A549 (cell line): ENCODE measurements around the gene PLA2G4A. TPM values are rescaled to one million over a fixed set of nuclear protein-coding genes. Genes with fewer than 3 reads are reported as not detected.

Experiments used
- ATAC-seq, 2 experiments: fragments of 200-7000 bp in 1 of 2; fragments of >200 bp in 1 of 2; cut with Nextera tagmentation in 1 of 2; cut with Tn5 transposase in 1 of 2; 3 replicates each; pipeline versions ENCODE4 v1.8.0 to v1.9.1; 2018 to 2020; ENCODE audit warnings: mild to moderate bottlenecking in 1 of 2, moderate library complexity in 1 of 2
- CTCF ChIA-PET: fragments of 300-600 bp; sonication (Branson Sonifier 250); formaldehyde crosslinking; extraction: SDS; loops from one replicate; lab custom pipeline; 2021; ENCODE audit warnings: antibody characterized with exemption, inconsistent platforms; lab: Yijun Ruan, JAX
- POLR2A ChIA-PET: fragments of 350-600 bp; formaldehyde crosslinking; extraction: SDS; loops from one replicate; lab custom pipeline; 2021; ENCODE audit warnings: antibody characterized with exemption, inconsistent platforms; lab: Yijun Ruan, JAX
- DNase-seq, 2 experiments: peaks; one replicate each; pipeline versions ENCODE4 v3.0.0 to v3.0.0-alpha.2; 2011 to 2016; ENCODE audit warnings: low read depth in 1 of 2, low spot score in 1 of 2
- FAIRE-seq: peaks from 2 replicates; lab custom pipeline; 2011; peaks lifted over from hg19 to GRCh38; lab: Jason Lieb, UNC
- H3K27ac ChIP-seq, 2 experiments: fragments of >200 bp; sonication (Bioruptor Twin); formaldehyde crosslinking; 3 replicates each; pipeline ENCODE4 v1.5.1; 2016 to 2017
- H3K4me1 ChIP-seq: fragments of >200 bp; sonication (Bioruptor Twin); formaldehyde crosslinking; 3 replicates; pipeline ENCODE4 v1.6.1; 2016
- H3K4me2 ChIP-seq: fragments of >200 bp; sonication (Bioruptor Twin); formaldehyde crosslinking; 3 replicates; pipeline ENCODE4 v1.6.1; 2016
- H3K4me3 ChIP-seq: fragments of >200 bp; sonication (Bioruptor Twin); formaldehyde crosslinking; 3 replicates; pipeline ENCODE4 v1.5.1; 2016
- H3K9me3 ChIP-seq: fragments of >200 bp; sonication (Bioruptor Twin); formaldehyde crosslinking; 3 replicates; pipeline ENCODE4 v1.6.1; 2016
- BHLHE40 ChIP-seq: IDR thresholded peaks from 2 replicates; pipeline ENCODE4 v1.6.1; 2012; ENCODE audit warnings: low read depth, low read length, inconsistent platforms
- CBX2 ChIP-seq: fragments of 200-600 bp; sonication (generic); IDR thresholded peaks from 2 replicates; pipeline ENCODE4 v1.6.1; 2016; ENCODE audit warnings: low read depth, mild to moderate bottlenecking, borderline replicate concordance
- CHD2 ChIP-seq: fragments of 150-350 bp; IDR thresholded peaks from 2 replicates; pipeline ENCODE4 v1.6.1; 2014; ENCODE audit warnings: low read length; ENCODE audit not compliant: partially characterized antibody
- CTCF ChIP-seq: fragments of >200 bp; sonication (Bioruptor Twin); formaldehyde crosslinking; IDR thresholded peaks from 3 replicates; pipeline ENCODE4 v1.5.1; 2016
- EHMT2 ChIP-seq: fragments of 200-600 bp; sonication (generic); IDR thresholded peaks from 2 replicates; pipeline ENCODE4 v1.6.1; 2016; ENCODE audit warnings: antibody characterized with exemption, low read depth, mild to moderate bottlenecking, moderate library complexity
- ESRRA ChIP-seq: fragments of 150-350 bp; IDR thresholded peaks from 2 replicates; pipeline ENCODE4 v1.6.1; 2014; ENCODE audit warnings: mild to moderate bottlenecking, low read length, borderline replicate concordance
- FOSB ChIP-seq: fragments of 250-450 bp; sonication (Bioruptor Pico); IDR thresholded peaks from 2 replicates; pipeline ENCODE4 v1.5.0; 2020; ENCODE audit warnings: mild to moderate bottlenecking, moderate library complexity
- FOSL2 ChIP-seq, 2 experiments: fragments of 450-650 bp in 1 of 2; fragments of >200 bp in 1 of 2; sonication (Bioruptor Twin) in 1 of 2; formaldehyde crosslinking; IDR thresholded peaks; 2 replicates each; pipeline versions ENCODE4 v1.5.0 to v1.6.1; 2016 to 2020; ENCODE audit warnings: mild to moderate bottlenecking in 1 of 2, moderate library complexity in 1 of 2
- FOXS1 ChIP-seq: fragments of 250-450 bp; sonication (Bioruptor Pico); IDR thresholded peaks from 2 replicates; pipeline ENCODE4 v1.5.0; 2020; ENCODE audit warnings: mild to moderate bottlenecking, moderate library complexity
- GATA3 ChIP-seq: IDR thresholded peaks from 2 replicates; pipeline ENCODE4 v1.6.1; 2012; ENCODE audit warnings: borderline replicate concordance
- HDAC2 ChIP-seq: fragments of 200-600 bp; sonication (generic); IDR thresholded peaks from 2 replicates; pipeline ENCODE4 v1.6.1; 2016
- HOXB5 ChIP-seq: fragments of 250-450 bp; sonication (Bioruptor Pico); IDR thresholded peaks from 2 replicates; pipeline ENCODE4 v1.5.0; 2020; ENCODE audit warnings: mild to moderate bottlenecking, moderate library complexity
- JUNB ChIP-seq: fragments of >200 bp; sonication (Bioruptor Twin); formaldehyde crosslinking; IDR thresholded peaks from 2 replicates; pipeline ENCODE4 v1.6.1; 2016
- KDM1A ChIP-seq: fragments of 200-600 bp; sonication (generic); IDR thresholded peaks from 2 replicates; pipeline ENCODE4 v1.6.1; 2016; ENCODE audit warnings: low read depth, mild to moderate bottlenecking
- MAZ ChIP-seq: fragments of 150-350 bp; IDR thresholded peaks from 2 replicates; pipeline ENCODE4 v1.6.1; 2014; ENCODE audit warnings: antibody characterized with exemption, low read depth, low read length, borderline replicate concordance
- MYC ChIP-seq: IDR thresholded peaks from 2 replicates; pipeline ENCODE4 v1.6.1; 2012; ENCODE audit warnings: mild to moderate bottlenecking, inconsistent platforms, low read length, improper control_type of control experiment, borderline replicate concordance
- NPAS2 ChIP-seq: fragments of 250-450 bp; sonication (Bioruptor Pico); IDR thresholded peaks from 2 replicates; pipeline ENCODE4 v1.8.0; 2022; ENCODE audit warnings: mild to moderate bottlenecking, moderate library complexity, borderline replicate concordance
- NR3C1 ChIP-seq: fragments of >200 bp; sonication (Bioruptor Twin); formaldehyde crosslinking; IDR thresholded peaks from 3 replicates; pipeline ENCODE4 v1.6.1; 2017
- PHF8 ChIP-seq: fragments of 200-600 bp; sonication (generic); IDR thresholded peaks from 2 replicates; pipeline ENCODE4 v1.6.1; 2016; ENCODE audit warnings: low read depth, mild to moderate bottlenecking, antibody characterized with exemption, moderate library complexity, borderline replicate concordance
- RAD21 ChIP-seq, 2 experiments: fragments of >200 bp in 1 of 2; sonication (Bioruptor Twin) in 1 of 2; formaldehyde crosslinking in 1 of 2; IDR thresholded peaks in 1 of 2; conservative IDR thresholded peaks in 1 of 2; 2 replicates in 1 of 2; 3 replicates in 1 of 2; pipeline ENCODE4 v1.6.1; 2012 to 2018; ENCODE audit warnings: inconsistent platforms in 1 of 2
- RCOR1 ChIP-seq: fragments of 150-350 bp; IDR thresholded peaks from 2 replicates; pipeline ENCODE4 v1.6.1; 2014; ENCODE audit warnings: antibody characterized with exemption, low read length, low read depth
- RNF2 ChIP-seq: fragments of 200-600 bp; sonication (generic); IDR thresholded peaks from 2 replicates; pipeline ENCODE4 v1.6.1; 2016; ENCODE audit warnings: low read depth, mild to moderate bottlenecking, antibody characterized with exemption, moderate library complexity, borderline replicate concordance
- SMC3 ChIP-seq: fragments of >200 bp; sonication (Bioruptor Twin); formaldehyde crosslinking; IDR thresholded peaks from 3 replicates; pipeline ENCODE4 v1.6.1; 2018; ENCODE audit warnings: inconsistent platforms
- TFCP2L1 ChIP-seq: fragments of 250-450 bp; sonication (Bioruptor Pico); IDR thresholded peaks from 2 replicates; pipeline ENCODE4 v1.5.0; 2021; ENCODE audit warnings: mild to moderate bottlenecking
- USF2 ChIP-seq: fragments of 450-650 bp; IDR thresholded peaks from 2 replicates; pipeline ENCODE4 v1.6.1; 2014; ENCODE audit warnings: antibody characterized with exemption
- ZC3H11A ChIP-seq: fragments of 450-650 bp; IDR thresholded peaks from 2 replicates; pipeline ENCODE4 v1.6.1; 2014; ENCODE audit warnings: antibody characterized with exemption, mild to moderate bottlenecking
- ZNF302 ChIP-seq: fragments of 250-450 bp; sonication (Bioruptor Pico); IDR thresholded peaks from 2 replicates; pipeline ENCODE4 v1.9.0; 2021; ENCODE audit warnings: inconsistent platforms, mild to moderate bottlenecking, moderate library complexity
- WGBS: methylation state at CpG from one replicate; pipeline ENCODE4 v1.1.6; 2017; ENCODE audit errors: missing lambda C conversion rate; 5-methylcytosine and 5-hydroxymethylcytosine counted together
- polyA plus RNA-seq, 4 experiments: library from polyadenylated mRNA; depleted of rRNA in 3 of 4; stranded (reverse); fragments of >200 nt; fragmentation: RNase III in 1 of 4; extraction: RNeasy Plus Mini Kit Qiagen cat#74134 plus additional on column Dnase treatment in 1 of 4; gene quantifications; 2 replicates in 3 of 4; 3 replicates in 1 of 4; pipeline ENCODE4 v1.2.3, GENCODE V29; 2011 to 2017
- TF ChIP-seq, protein P1 (sequence below): IDR thresholded peaks from 2 replicates; pipeline ENCODE4 v1.6.1; 2012
- TF ChIP-seq, protein P2 (sequence below): fragments of 250-450 bp; sonication (Bioruptor Pico); IDR thresholded peaks from 2 replicates; pipeline ENCODE4 v1.5.0; 2020; ENCODE audit warnings: low read depth, mild to moderate bottlenecking, moderate library complexity

PLA2G4A gene
- polyA plus RNA-seq, 2 of the 4 experiments (the other 2 are of a cell fraction) = 26.3 to 80.4 TPM

DNA sequence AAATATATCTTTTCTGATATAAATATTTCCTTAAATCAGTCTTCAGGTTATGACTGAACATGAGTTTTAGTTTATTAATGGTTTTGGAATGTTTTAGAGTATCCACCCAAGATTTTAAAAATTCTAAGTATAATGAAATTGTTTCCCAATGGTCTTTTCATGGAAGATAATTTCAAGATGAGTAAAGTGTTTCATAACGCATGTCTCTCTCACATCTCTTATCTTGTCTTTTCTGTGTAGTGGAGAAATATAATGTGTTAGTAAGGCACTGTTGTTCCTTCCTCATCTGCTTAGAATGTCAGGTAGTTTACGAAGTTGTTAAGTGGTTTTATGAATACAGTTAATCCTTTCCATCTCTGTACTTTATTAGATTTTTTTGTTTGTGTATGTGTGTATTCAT, 49.6 kb downstream of the PLA2G4A start:
- FAIRE-seq (peak; percentile 46), ATAC-seq (no peak), DNase-seq (no peak)
- no peaks in the 10 kb centered on the region for H3K9me3 ChIP-seq
- no peak overlapping the region; a peak in 1 of 6 replicates for H3K27ac ChIP-seq
- no peak overlapping the region for H3K4me2 ChIP-seq
- CTCF ChIA-PET = interaction anchor here (0.8 kb wide), 1 partner anchor 16 kb away, joined by 4 read pairs; no protein-coding TSS in a partner anchor
- H3K4me1 ChIP-seq = peaks cover 25% of the 10 kb centered on the region; the same call in 2 of the 3 replicates
- TF ChIP-seq NR3C1 = no peak
- TF ChIP-seq GATA3 = no peak
- no peak for TF ChIP-seq HOXB5 (CRISPR knock-in tag)
- TF ChIP-seq KDM1A = no peak
- TF ChIP-seq MAZ = no peak
- TF ChIP-seq ESRRA = no peak
- no peak for TF ChIP-seq CBX2
- no peak for TF ChIP-seq SMC3
- no peak for TF ChIP-seq CTCF
- TF ChIP-seq, protein P1, sequence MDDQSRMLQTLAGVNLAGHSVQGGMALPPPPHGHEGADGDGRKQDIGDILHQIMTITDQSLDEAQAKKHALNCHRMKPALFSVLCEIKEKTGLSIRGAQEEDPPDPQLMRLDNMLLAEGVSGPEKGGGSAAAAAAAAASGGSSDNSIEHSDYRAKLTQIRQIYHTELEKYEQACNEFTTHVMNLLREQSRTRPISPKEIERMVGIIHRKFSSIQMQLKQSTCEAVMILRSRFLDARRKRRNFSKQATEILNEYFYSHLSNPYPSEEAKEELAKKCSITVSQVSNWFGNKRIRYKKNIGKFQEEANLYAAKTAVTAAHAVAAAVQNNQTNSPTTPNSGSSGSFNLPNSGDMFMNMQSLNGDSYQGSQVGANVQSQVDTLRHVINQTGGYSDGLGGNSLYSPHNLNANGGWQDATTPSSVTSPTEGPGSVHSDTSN = no peak
- no peak for TF ChIP-seq BHLHE40
- no peak for TF ChIP-seq RCOR1
- TF ChIP-seq, protein P2, sequence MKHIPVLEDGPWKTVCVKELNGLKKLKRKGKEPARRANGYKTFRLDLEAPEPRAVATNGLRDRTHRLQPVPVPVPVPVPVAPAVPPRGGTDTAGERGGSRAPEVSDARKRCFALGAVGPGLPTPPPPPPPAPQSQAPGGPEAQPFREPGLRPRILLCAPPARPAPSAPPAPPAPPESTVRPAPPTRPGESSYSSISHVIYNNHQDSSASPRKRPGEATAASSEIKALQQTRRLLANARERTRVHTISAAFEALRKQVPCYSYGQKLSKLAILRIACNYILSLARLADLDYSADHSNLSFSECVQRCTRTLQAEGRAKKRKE (CRISPR knock-in tag) = no peak
- TF ChIP-seq ZC3H11A = no peak
- TF ChIP-seq PHF8 = no peak
- TF ChIP-seq USF2 = no peak
- 79% methylated on average over 2 of the region's 2 CpGs for WGBS
- POLR2A ChIA-PET = no interaction called here
- H3K4me3 ChIP-seq = no peak overlapping the region

GRCh38 chr1:186880982-186881381, 52.2 kb downstream of the PLA2G4A start:
- CTCF ChIA-PET = interaction anchor here (0.7 to 1.5 kb wide), 3 partner anchors 12 to 180 kb away, joined by 3 to 7 read pairs (median 3); no protein-coding TSS in a partner anchor
- 88% methylated on average over 1 of the region's 1 CpG for WGBS
- no peak overlapping the region for H3K4me3 ChIP-seq
- no peak overlapping the region; the same call in 2 of the 3 replicates for H3K4me2 ChIP-seq
- TF ChIP-seq FOSL2 (IDR thresholded peaks at IDR 0.05) = no peak
- no peak for TF ChIP-seq FOSL2 (CRISPR knock-in tag; IDR thresholded peaks at IDR 0.05)
- no peak for TF ChIP-seq MYC
- no peak for TF ChIP-seq HDAC2
- TF ChIP-seq NPAS2 (CRISPR knock-in tag) = no peak
- no peak for TF ChIP-seq FOSB (CRISPR knock-in tag)
- no peak for TF ChIP-seq EHMT2
- TF ChIP-seq RNF2 = no peak
- no peak for TF ChIP-seq GATA3
- TF ChIP-seq TFCP2L1 (CRISPR knock-in tag) = no peak
- no peak for TF ChIP-seq CHD2
- no peak for TF ChIP-seq RAD21 (conservative IDR thresholded peaks at IDR 0.05 in 1 of 2, IDR thresholded peaks at IDR 0.05 in 1 of 2)
- no peak for TF ChIP-seq FOXS1 (CRISPR knock-in tag)
- TF ChIP-seq CBX2 = no peak
- TF ChIP-seq ZNF302 = no peak
- no peak for TF ChIP-seq JUNB
- TF ChIP-seq HOXB5 (CRISPR knock-in tag) = no peak
- TF ChIP-seq MAZ = no peak
- peaks cover 5% of the 10 kb centered on the region; the same call in 1 of the 3 replicates for H3K9me3 ChIP-seq
- peaks cover 18% of the 10 kb centered on the region; the same call in 2 of the 3 replicates for H3K4me1 ChIP-seq
- no peak for ATAC-seq
- FAIRE-seq = no peak
- POLR2A ChIA-PET = no interaction called here
- H3K27ac ChIP-seq = peak overlapping the region in 1 of 2 experiments; percentile 29; a peak in 1 of 6 replicates
- no peak for DNase-seq
